GM19455 (cell line): ENCODE measurements around the gene NOP56.
A peak's percentile ranks its signal among the peaks of the same experiment; 100 is the strongest.

ENCODE experiments used
- ATAC-seq: cut with Tn5 transposase; IDR thresholded peaks from one replicate; pipeline ENCODE4 v1.9.1; 2021; ENCODE audit not compliant: unreplicated experiment

Gene NOP56

GRCh38 chr20:2651772-2652723 is at the start of gene NOP56:
Gene NOP56, plus strand, starts transcription at chr20:2652632. Its CDS starts 29 bp downstream, at chr20:2652661.
- ATAC-seq, result peak; percentile 78

DNA sequence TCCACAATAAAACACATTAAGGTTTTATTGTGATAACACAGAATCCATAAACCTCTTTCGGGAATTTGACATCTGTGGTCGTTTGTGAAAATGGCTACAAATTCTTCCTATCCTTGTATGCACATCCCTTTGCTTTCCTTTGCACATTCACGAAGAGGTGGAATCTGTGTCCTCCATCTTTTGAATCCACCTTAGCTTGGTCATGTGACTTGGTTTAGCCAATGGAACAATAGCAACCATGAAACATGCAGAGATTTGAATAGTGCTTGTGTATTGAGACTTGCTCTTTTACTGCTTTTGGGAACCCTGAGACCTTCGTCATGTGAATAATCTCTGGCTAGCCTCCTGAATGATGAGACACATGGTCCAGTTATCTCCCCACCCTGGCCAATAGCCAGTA is 49.7 kb upstream of the NOP56 start:
- no peak for ATAC-seq

DNA sequence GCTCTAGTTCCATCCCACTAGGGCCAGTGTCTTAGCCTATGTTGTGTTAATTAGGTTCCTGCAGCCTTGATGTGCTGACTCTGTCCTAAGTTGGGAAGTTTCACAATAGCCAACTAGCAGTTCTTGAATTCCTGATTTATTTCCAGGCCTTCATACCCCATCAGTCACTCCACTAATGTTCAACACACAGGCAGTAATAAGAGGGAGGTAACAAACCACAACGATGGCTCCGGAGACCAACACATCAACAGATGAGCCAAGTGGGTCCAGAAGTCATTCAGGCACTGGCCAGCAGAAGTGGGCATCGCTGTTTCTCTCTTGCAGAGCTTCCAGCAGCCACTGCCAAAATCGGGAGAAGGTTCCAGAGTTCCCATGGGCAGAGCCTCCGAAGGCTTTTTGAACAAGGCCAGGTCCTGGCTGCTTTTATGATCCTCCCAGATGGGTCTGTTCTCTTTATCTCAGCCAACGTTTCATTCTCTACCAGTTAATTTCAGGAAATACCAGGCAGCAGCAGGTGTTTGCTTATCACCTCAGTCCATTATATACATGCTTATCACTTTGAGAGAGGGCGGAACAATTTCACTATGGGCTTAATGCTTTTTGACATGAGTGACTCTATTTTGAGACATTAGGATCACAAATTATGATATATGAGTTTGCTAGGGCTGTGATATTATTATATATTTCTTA is 48.5 kb upstream of the NOP56 start:
- no peak for ATAC-seq

DNA sequence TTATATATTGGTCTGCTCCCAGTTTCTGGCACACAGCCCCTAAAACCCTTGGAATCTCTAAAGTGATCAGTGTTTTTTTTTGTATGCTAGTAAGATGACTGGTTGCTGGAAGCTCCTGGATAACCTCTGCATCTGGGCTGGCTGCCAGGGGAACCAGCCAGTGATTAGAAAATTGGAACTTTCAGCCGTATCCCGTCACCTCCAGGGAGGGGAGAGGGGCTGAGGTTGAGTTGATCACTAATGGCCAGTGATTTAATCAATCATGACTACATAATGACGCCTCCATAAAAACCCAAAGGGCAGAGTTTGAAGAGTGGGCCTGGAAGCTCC is 48.0 kb upstream of the NOP56 start:
- ATAC-seq, result no peak

GRCh38 chr20:2606507-2607006 is 45.9 kb upstream of the NOP56 start:
- no peak for ATAC-seq

DNA sequence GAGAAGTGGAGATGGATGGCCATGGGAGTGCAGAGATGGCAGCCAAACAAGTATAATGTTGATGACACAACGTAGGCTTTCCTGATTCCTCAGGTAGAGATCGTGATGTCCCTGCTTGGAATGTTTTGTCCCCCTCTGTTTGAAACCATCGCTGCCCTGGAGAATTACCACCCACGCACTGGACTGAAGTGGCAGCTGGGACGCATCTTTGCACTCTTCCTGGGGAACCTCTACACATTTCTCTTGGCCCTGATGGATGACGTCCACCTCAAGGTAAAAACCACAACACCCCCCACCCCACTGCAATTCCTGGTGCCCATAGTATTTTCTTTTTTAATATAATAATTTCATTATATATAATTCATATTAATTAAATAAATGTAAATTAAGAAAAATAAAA is 42.1 kb upstream of the NOP56 start:
- no peak for ATAC-seq

- ATAC-seq, result no peak
Measured at GRCh38 chr20:2610941-2611720, 41.3 kb upstream of the NOP56 start.

DNA sequence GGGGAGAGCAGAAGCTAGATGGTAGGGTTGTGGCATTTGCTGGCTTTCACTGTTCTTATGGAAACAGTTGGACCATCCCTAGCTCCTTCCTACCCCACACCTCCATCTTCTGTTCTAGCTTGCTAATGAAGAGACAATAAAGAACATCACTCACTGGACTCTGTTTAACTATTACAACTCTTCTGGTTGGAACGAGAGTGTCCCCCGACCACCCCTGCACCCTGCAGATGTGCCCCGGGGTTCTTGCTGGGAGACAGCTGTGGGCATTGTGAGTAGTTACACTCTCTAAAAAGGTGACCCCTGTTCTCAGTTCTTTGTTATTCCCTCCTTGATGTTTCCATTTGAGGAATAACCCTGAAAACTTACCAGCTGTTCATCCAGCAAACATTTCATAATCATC is 40.4 kb upstream of the NOP56 start:
- no peak for ATAC-seq

GRCh38 chr20:2616634-2617033 is 35.8 kb upstream of the NOP56 start:
- no peak for ATAC-seq

GRCh38 chr20:2617099-2617714 is 35.2 kb upstream of the NOP56 start:
- ATAC-seq, result no peak

GRCh38 chr20:2618815-2619214 is 33.6 kb upstream of the NOP56 start:
- no peak for ATAC-seq

- ATAC-seq, result no peak
Measured at GRCh38 chr20:2619337-2619736, 33.1 kb upstream of the NOP56 start.

- ATAC-seq, result no peak
Measured at GRCh38 chr20:2619961-2620595, 32.4 kb upstream of the NOP56 start.

GRCh38 chr20:2624190-2624589 is 28.2 kb upstream of the NOP56 start:
- no peak for ATAC-seq

- no peak for ATAC-seq
Measured at GRCh38 chr20:2625062-2625461, 27.4 kb upstream of the NOP56 start.

- ATAC-seq, result no peak
Measured at GRCh38 chr20:2626853-2627541, 25.4 kb upstream of the NOP56 start.

DNA sequence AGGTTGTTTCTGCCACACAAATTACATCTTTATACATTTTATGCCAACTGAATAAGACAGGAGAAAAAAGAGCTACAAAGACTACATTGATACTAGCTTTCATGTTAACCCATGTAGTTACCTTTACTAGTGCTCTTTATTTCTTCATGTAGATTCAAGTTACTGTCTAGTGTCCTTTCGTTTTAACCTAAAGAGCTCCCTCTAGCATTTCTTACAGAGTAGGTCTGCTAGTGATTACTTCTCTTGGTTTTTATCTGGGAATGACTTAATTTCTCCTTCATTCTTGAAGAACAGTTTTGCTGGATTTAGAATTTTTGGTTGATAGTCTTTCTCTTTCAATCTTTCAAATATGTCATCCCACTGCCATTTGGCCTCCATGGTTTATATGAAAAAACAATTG is 21.2 kb upstream of the NOP56 start:
- no peak for ATAC-seq

DNA sequence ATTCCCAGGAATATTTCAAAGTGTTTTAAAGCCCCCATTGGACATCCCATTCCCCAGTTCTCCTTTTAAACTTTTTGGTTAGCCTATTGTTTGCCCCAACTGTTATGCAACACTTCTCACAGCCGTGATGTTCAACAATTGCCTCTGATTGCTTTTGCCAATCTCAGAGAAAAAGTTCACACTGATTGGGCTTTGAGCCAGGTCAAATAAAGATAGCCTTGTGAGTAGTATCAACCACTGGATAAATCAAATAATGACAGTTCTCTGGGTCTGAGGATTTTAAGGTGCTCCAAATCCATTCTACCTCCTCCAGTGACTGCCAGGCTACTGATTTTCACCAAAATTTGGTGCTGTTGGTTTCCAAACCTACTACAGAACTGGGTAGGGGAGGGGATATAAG is 19.1 kb upstream of the NOP56 start:
- no peak for ATAC-seq

GRCh38 chr20:2637246-2637645 is 15.2 kb upstream of the NOP56 start:
- ATAC-seq, result no peak

DNA sequence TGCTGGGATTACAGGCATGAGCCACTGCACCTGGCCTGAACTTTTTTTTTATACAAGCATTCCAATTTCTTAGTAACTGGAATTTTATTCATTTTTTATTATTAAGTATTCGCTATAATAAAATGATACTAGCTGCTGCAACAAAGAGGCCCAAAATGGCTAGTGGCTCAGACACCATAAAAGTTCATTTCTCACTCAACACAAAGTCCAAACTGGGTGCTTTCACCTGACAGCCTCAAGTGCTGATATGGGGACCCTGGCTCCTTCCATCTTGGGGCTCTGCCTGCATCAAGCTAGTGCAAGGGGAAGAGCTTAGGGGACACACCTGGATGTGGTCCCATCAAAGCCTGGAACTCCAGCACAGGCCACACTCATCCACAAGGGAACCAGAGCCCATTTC is 12.2 kb upstream of the NOP56 start:
- no peak for ATAC-seq
